ENCODE data around the gene DOK6. TPM values are rescaled to one million over a fixed set of nuclear protein-coding genes. Genes with fewer than 3 reads are reported as not detected.

DOK6 gene
- total RNA-seq, 1 experiment from 2014 or later = 4.1 TPM

GRCh38 chr18:69774831-69775230, 374.1 kb downstream of the DOK6 start:
- no peaks in the 10 kb centered on the region for H3K36me3 Mint-ChIP-seq
- ATAC-seq (no peak), DNase-seq (ENCODE audit: low spot score) (no peak)
- peaks cover 17% of the 10 kb centered on the region for H3K4me1 Mint-ChIP-seq
- H3K4me3 Mint-ChIP-seq = no peak overlapping the region
- no peak overlapping the region for H3K27ac Mint-ChIP-seq
- CTCF ChIA-PET = no interaction called here
- H3K9me3 Mint-ChIP-seq = no peaks in the 10 kb centered on the region
- no peak for TF ChIP-seq ATF1 (CRISPR knock-in tag; IDR thresholded peaks at IDR 0.05)
- no peak for TF ChIP-seq RORB (CRISPR knock-in tag; IDR thresholded peaks at IDR 0.05)
- no peak for TF ChIP-seq IRF2 (CRISPR knock-in tag; IDR thresholded peaks at IDR 0.05; ENCODE audit: borderline replicate concordance, low read depth)
- TF ChIP-seq FOXJ3 (CRISPR knock-in tag; IDR thresholded peaks at IDR 0.05; ENCODE audit: borderline replicate concordance) = no peak
- no peak for TF ChIP-seq GRHL2 (CRISPR knock-in tag; IDR thresholded peaks at IDR 0.05; ENCODE audit: insufficient replicate concordance, severe bottlenecking)
- no peak for TF ChIP-seq PRRX2 (CRISPR knock-in tag; IDR thresholded peaks at IDR 0.05)
- no peak for TF ChIP-seq USF1 (CRISPR knock-in tag; IDR thresholded peaks at IDR 0.05)
- TF ChIP-seq GABPB1 (CRISPR knock-in tag; IDR thresholded peaks at IDR 0.05) = no peak
- no peak for TF ChIP-seq NR3C1 (CRISPR knock-in tag; conservative IDR thresholded peaks at IDR 0.05; ENCODE audit: low read depth)
- TF ChIP-seq EMX1 (CRISPR knock-in tag; IDR thresholded peaks at IDR 0.05) = no peak
- no peak for TF ChIP-seq MXD4 (CRISPR knock-in tag; IDR thresholded peaks at IDR 0.05; ENCODE audit: borderline replicate concordance)
- no peak for TF ChIP-seq FOXP1 (CRISPR knock-in tag; IDR thresholded peaks at IDR 0.05; ENCODE audit: borderline replicate concordance)
- TF ChIP-seq SP1 (CRISPR knock-in tag; conservative IDR thresholded peaks at IDR 0.05) = no peak
- no peak for TF ChIP-seq MAX (CRISPR knock-in tag; IDR thresholded peaks at IDR 0.05)
- TF ChIP-seq ZNF512 (CRISPR knock-in tag; IDR thresholded peaks at IDR 0.05; ENCODE audit: borderline replicate concordance) = no peak
- POLR2A ChIA-PET = no interaction called here
- no peaks in the 10 kb centered on the region for H3K27me3 Mint-ChIP-seq (ENCODE audit: low read depth)

GRCh38 chr18:69777248-69777647, 376.6 kb downstream of the DOK6 start:
- peaks cover 9% of the 10 kb centered on the region for H3K4me1 Mint-ChIP-seq
- TF ChIP-seq TCF7 (CRISPR knock-in tag; IDR thresholded peaks at IDR 0.05; ENCODE audit: low read depth) (no peak), TEAD1 (CRISPR knock-in tag; IDR thresholded peaks at IDR 0.05) (no peak), E2F1 (CRISPR knock-in tag; IDR thresholded peaks at IDR 0.05) (no peak), ARID4B (CRISPR knock-in tag; IDR thresholded peaks at IDR 0.05; ENCODE audit: borderline replicate concordance) (no peak), IRF2 (CRISPR knock-in tag; IDR thresholded peaks at IDR 0.05; ENCODE audit: borderline replicate concordance, low read depth) (no peak), ZNF416 (CRISPR knock-in tag; IDR thresholded peaks at IDR 0.05) (no peak), OVOL2 (CRISPR knock-in tag; IDR thresholded peaks at IDR 0.05; ENCODE audit: borderline replicate concordance) (no peak), ZNF512 (CRISPR knock-in tag; IDR thresholded peaks at IDR 0.05; ENCODE audit: borderline replicate concordance) (no peak), E2F4 (CRISPR knock-in tag; IDR thresholded peaks at IDR 0.05; ENCODE audit: borderline replicate concordance, low read depth) (no peak), ZNF423 (CRISPR knock-in tag; IDR thresholded peaks at IDR 0.05) (no peak), CREB1 (CRISPR knock-in tag; IDR thresholded peaks at IDR 0.05) (no peak), GABPB1 (CRISPR knock-in tag; IDR thresholded peaks at IDR 0.05) (no peak), ZNF396 (CRISPR knock-in tag; IDR thresholded peaks at IDR 0.05; ENCODE audit: borderline replicate concordance) (no peak), RELA (CRISPR knock-in tag; IDR thresholded peaks at IDR 0.05; ENCODE audit: borderline replicate concordance) (no peak)

More at GRCh38 chr18:69777248-69777647, 376.6 kb downstream of the DOK6 start:
- Mint-ChIP-seq H3K9me3 (no peaks in the 10 kb centered on the region), H3K27me3 (ENCODE audit: low read depth) (no peaks in the 10 kb centered on the region), H3K27ac (no peak overlapping the region), H3K36me3 (no peaks in the 10 kb centered on the region), H3K4me3 (no peak overlapping the region)
- POLR2A ChIA-PET = no interaction called here
- DNase-seq (ENCODE audit: low spot score) (no peak), ATAC-seq (no peak)
- CTCF ChIA-PET = no interaction called here

Measured in WTC11 (cell line).